Heart right ventricle (tissue), 16 donors: ENCODE data around the gene CHD3. TPM values are rescaled to one million over a fixed set of nuclear protein-coding genes. Genes with fewer than 3 reads are reported as not detected.

ENCODE experiments used
- ATAC-seq, 8 donors: fragments of 200-7000 bp; cut with Tn5 transposase; one replicate each; pipeline ENCODE4 v1.9.1; 2020; ENCODE audit warnings: mild to moderate bottlenecking in 8 of 8, moderate library complexity in 8 of 8, moderate number of reproducible peaks in 1 of 8
- DNase-seq, 2 donors: peaks; one replicate each; pipeline ENCODE4 v3.0.0-alpha.2; 2020
- H3K27ac ChIP-seq, 10 donors: fragments of 200-600 bp; sonication (generic) in 2 of 10; one replicate each; pipeline versions ENCODE4 v1.5.0 to v1.8.0; 2020 to 2022; ENCODE audit warnings: mild to moderate bottlenecking in 3 of 10
- H3K27me3 ChIP-seq, 7 donors: fragments of 200-600 bp; one replicate each; pipeline ENCODE4 v1.8.0; 2021 to 2022; ENCODE audit warnings: mild to moderate bottlenecking in 2 of 7
- H3K36me3 ChIP-seq, 9 donors: fragments of 200-600 bp; sonication (generic) in 1 of 9; one replicate each; pipeline versions ENCODE4 v1.5.0 to v1.8.0; 2020 to 2022; ENCODE audit warnings: mild to moderate bottlenecking in 2 of 9
- H3K4me1 ChIP-seq, 9 donors: fragments of 200-600 bp; sonication (generic) in 1 of 9; one replicate each; pipeline versions ENCODE4 v1.5.0 to v1.8.0; 2020 to 2022; ENCODE audit warnings: mild to moderate bottlenecking in 4 of 9
- H3K4me3 ChIP-seq, 10 donors: fragments of 200-600 bp; sonication (generic) in 2 of 10; one replicate each; pipeline versions ENCODE4 v1.5.0 to v1.8.0; 2020 to 2022; ENCODE audit warnings: mild to moderate bottlenecking in 7 of 10, moderate library complexity in 2 of 10
- H3K9me3 ChIP-seq, 11 donors: fragments of 200-600 bp in 10 of 11; sonication (generic) in 2 of 11; one replicate each; pipeline versions ENCODE4 v1.5.0 to v1.8.0; 2013 to 2022; ENCODE audit warnings: mild to moderate bottlenecking in 2 of 11, control low read depth in 1 of 11, moderate library complexity in 1 of 11
- WGBS, 2 donors: extraction: QIAGEN DNeasy Blood & Tissue Kit; methylation state at CpG; one replicate each; pipeline ENCODE4 v1.1.7; 2013; ENCODE audit warnings: inconsistent platforms in 1 of 2; 5-methylcytosine and 5-hydroxymethylcytosine counted together
- intact Hi-C, 10 donors: fragments of 100-400 bp; cut with DNase I; formaldehyde crosslinking; loops; one replicate each; pipeline versions ENCODE4 v1.11.1 to v1.14.2; 2022
- polyA plus RNA-seq, 2 donors: library from polyadenylated mRNA; stranded (reverse); fragments of 200-250 nt; gene quantifications; one replicate each; pipeline ENCODE4 v1.2.3, GENCODE V29; 2013
- total RNA-seq, 10 donors: library from RNA; stranded (reverse); fragmentation: NEBNext Ultra II Directional in 3 of 10; extraction: Animal tissue kit (Norgen Biotek cat#: 25700) in 3 of 10; gene quantifications; one replicate each; pipeline versions ENCODE4 v1.2.1 to v1.2.4, GENCODE V29; 2021 to 2023
- TF ChIP-seq, protein P1 (sequence below), 9 donors: fragments of 200-600 bp; sonication (generic) in 2 of 9; IDR thresholded peaks; one replicate each; pipeline versions ENCODE4 v1.5.0 to v1.8.0; 2021 to 2022; ENCODE audit warnings: antibody characterized with exemption in 9 of 9, mild to moderate bottlenecking in 5 of 9, moderate library complexity in 1 of 9
- donor health status: Arrhythmogenic right ventricular cardiomyopathy.
- donor health status: ischemic (EF 13 %, LVEDD 7.1; RV severe dilation, severe dysfunction).
- donor health status: healthy with polysubstance abuse.
- donor health status: DM: no; HTN: yes; CAD: no.
- donor health status: DM: no; HTN: no; CAD: no.
- donor health status: ischemic (EF 25% LVEDD 6.9; RV normal size, moderate dysfunction).
- donor health status: ischemic (EF 25% LVEDD 5.7; RV mildly dilated, moderate dysfunction).
- donor health status: healthy.
- donor health status: DM: yes; HTN: yes; CAD: no.
- donor health status: Ischemic cardiomyopathy.
- donor health status: ischemic (EF 35%, LVEDD 5.7; RV mildly dilated, moderate dysfunction).
- donor health status: nonischemic (EF 11% LVEDD 7.7; RV severe dilation, severe dysfunction).
- donor health status: DM: yes; HTN: yes; CAD: no.
- donor health status: PGD.
- donor health status: ischemic (EF 29% LVEDD 5.4; RV normal size, mild dysfunction).
- donor health status: nonischemic (EF 23%, LVEDD 6.1; RV moderate dilation, normal function).

Gene CHD3
- total and polyA plus RNA-seq, 12 donors = 8.2 to 29.0 (median 11.1) TPM

DNA sequence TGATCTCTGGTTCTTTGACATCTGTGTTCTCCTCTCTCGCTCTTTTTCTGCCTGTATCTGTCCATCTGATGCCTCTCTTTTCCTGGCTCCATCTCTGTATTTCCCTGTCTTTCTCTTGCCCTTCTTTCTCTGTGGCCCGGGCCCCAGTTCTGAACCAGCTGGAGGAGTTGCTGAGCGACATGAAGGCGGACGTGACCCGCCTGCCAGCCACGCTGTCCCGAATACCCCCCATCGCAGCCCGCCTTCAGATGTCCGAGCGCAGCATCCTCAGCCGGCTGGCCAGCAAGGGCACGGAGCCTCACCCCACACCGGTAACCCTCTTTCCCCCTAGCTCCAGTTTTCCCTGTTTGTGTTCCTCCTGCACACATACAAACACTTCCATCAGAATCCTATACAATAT, 21.7 kb downstream of the CHD3 start:
- no peaks in the 10 kb centered on the region for H3K27me3 ChIP-seq
- peaks cover 3 to 21% (median 14%) of the 10 kb centered on the region in 9 donors for H3K4me1 ChIP-seq
- H3K4me3 ChIP-seq = no peak overlapping the region
- TF ChIP-seq, protein P1, sequence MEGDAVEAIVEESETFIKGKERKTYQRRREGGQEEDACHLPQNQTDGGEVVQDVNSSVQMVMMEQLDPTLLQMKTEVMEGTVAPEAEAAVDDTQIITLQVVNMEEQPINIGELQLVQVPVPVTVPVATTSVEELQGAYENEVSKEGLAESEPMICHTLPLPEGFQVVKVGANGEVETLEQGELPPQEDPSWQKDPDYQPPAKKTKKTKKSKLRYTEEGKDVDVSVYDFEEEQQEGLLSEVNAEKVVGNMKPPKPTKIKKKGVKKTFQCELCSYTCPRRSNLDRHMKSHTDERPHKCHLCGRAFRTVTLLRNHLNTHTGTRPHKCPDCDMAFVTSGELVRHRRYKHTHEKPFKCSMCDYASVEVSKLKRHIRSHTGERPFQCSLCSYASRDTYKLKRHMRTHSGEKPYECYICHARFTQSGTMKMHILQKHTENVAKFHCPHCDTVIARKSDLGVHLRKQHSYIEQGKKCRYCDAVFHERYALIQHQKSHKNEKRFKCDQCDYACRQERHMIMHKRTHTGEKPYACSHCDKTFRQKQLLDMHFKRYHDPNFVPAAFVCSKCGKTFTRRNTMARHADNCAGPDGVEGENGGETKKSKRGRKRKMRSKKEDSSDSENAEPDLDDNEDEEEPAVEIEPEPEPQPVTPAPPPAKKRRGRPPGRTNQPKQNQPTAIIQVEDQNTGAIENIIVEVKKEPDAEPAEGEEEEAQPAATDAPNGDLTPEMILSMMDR (IDR thresholded peaks at IDR 0.05) = no peak
- ATAC-seq (no peak), DNase-seq (no peak)
- no peaks in the 10 kb centered on the region for H3K9me3 ChIP-seq
- WGBS, 2 donors = 94 to 95% methylated on average over 15 of the region's 15 CpGs
- H3K27ac ChIP-seq = no peak overlapping the region
- intact Hi-C loops = loop anchor here in 9 of 10 donors (5.0 to 10.0 kb wide), 5 partner anchors 77 to 165 kb away; no protein-coding TSS in a partner anchor
- H3K36me3 ChIP-seq = peaks cover 0 to 73% (median 8%) of the 10 kb centered on the region in 9 donors

DNA sequence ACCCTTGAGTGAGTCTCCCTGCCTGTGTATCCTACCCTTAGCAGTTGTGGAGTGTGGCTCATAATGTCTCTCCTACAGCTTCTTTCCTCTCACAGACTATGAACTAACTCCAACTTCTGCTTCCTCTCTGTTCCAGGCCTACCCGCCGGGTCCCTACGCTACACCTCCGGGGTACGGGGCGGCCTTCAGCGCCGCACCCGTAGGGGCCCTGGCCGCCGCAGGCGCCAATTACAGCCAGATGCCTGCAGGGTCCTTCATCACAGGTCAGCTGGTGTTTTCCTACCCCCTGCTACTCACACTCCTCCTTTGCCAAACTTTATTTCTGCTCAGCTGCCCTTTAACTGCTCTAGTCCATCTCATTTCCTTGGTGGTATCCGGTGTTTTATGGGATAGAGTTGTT, 22.1 kb downstream of the CHD3 start:
- H3K4me3 ChIP-seq = no peak overlapping the region
- no peaks in the 10 kb centered on the region for H3K27me3 ChIP-seq
- H3K4me1 ChIP-seq = peaks cover 3 to 24% (median 15%) of the 10 kb centered on the region in 9 donors
- TF ChIP-seq, protein P1 (IDR thresholded peaks at IDR 0.05) = no peak
- peaks cover 0 to 69% (median 8%) of the 10 kb centered on the region in 9 donors for H3K36me3 ChIP-seq
- H3K9me3 ChIP-seq = no peaks in the 10 kb centered on the region
- no peak for ATAC-seq
- WGBS, 2 donors = 95 to 97% methylated on average over 13 of the region's 13 CpGs
- H3K27ac ChIP-seq = no peak overlapping the region
- intact Hi-C loops = loop anchor here in 9 of 10 donors (5.0 to 10.0 kb wide), 5 partner anchors 77 to 166 kb away; no protein-coding TSS in a partner anchor
- DNase-seq = no peak

DNA sequence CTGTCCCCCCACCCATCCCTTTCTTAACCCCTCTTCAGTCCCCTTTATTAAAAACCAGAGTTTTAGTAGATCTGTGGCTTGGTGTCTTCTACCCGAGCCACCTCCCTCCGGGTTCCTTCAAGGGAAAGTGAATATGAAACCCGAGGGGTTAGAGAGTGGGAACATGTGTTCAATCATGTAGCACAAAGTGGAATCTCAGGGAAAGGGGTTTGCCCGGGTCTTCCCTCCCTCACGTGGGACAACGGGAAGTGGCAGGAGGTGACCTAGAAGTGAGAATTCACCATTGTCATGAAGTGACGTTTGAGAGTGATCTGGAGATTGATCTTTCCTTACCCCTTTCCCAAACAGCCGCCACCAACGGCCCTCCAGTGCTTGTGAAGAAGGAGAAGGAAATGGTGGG, 22.5 kb downstream of the CHD3 start:
- Histone ChIP-seq H3K36me3 (peaks cover 0 to 65% (median 8%) of the 10 kb centered on the region in 9 donors), H3K27ac (no peak overlapping the region), H3K9me3 (no peaks in the 10 kb centered on the region), H3K4me1 (peaks cover 3 to 25% (median 17%) of the 10 kb centered on the region in 9 donors), H3K27me3 (no peaks in the 10 kb centered on the region), H3K4me3 (no peak overlapping the region)
- 76 to 85% methylated on average over 9 of the region's 9 CpGs for WGBS, 2 donors
- intact Hi-C loops = loop anchor here in 9 of 10 donors (5.0 to 10.0 kb wide), 5 partner anchors 76 to 166 kb away; no protein-coding TSS in a partner anchor
- ATAC-seq = no peak
- TF ChIP-seq, protein P1 (IDR thresholded peaks at IDR 0.05) = no peak
- no peak for DNase-seq

DNA sequence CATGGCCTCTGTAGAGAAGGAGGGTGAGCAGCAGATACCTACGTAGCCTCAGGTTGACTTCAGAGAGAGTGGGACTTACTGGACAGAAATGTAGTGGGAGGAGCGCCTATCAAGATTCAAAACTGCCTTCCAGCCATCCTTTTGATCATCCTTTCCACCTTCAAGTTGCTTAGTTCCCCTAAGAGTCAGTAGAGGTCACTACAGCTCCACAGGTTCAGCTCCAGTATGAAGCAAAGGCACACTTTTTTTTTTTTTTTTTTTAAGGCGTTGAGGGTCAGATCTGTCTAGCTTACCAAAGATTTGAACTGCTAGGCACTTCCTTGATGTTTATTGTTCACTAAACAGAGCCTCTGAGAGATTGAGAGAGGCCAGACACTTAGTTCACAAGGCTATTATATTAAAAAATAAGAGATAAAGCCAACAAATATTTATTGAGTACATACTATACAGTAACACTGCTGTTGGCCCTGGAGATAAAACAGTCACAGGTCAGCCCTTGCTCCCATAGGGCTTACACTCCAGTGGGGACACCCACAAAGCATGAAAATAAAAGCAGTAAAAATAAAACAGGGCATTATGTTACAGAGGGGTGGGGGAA, 24.4 kb downstream of the CHD3 start:
- Histone ChIP-seq H3K27ac (peak overlapping the region in 3 of 10 donors; percentile 8 to 22 (median 15)), H3K4me3 (no peak overlapping the region), H3K27me3 (no peaks in the 10 kb centered on the region), H3K9me3 (no peaks in the 10 kb centered on the region), H3K36me3 (peaks cover 0 to 46% (median 8%) of the 10 kb centered on the region in 9 donors), H3K4me1 (peaks cover 3 to 35% (median 26%) of the 10 kb centered on the region in 9 donors)
- DNase-seq (peak in 1 of 2 donors; percentile 43), ATAC-seq (peak in 3 of 8 donors; percentile 16 to 20 (median 18))
- intact Hi-C loops = loop anchor here (1.0 to 10.0 kb wide), 10 partner anchors 74 to 168 kb away; no protein-coding TSS in a partner anchor
- TF ChIP-seq, protein P1 (IDR thresholded peaks at IDR 0.05) = peak; percentile 48 to 82 (median 72)
- 55 to 57% methylated on average over 3 of the region's 3 CpGs for WGBS, 2 donors
